Trophoblast cell (in vitro differentiated cells and primary cell): ENCODE results near the gene ADM2.

Experiments used
- DNase-seq, 2 donors: peaks; one replicate each; pipeline ENCODE4 v3.0.0-alpha.2; 2016
- H2AFZ ChIP-seq: 2 replicates; pipeline ENCODE4 v1.6.1; 2013; ENCODE audit warnings: low read length, moderate library complexity, mild to moderate bottlenecking; ENCODE audit not compliant: insufficient read depth, poor library complexity
- H2AK5ac ChIP-seq: 2 replicates; pipeline ENCODE4 v1.6.1; 2013; ENCODE audit warnings: mild to moderate bottlenecking, low read length
- H2BK120ac ChIP-seq: 2 replicates; pipeline ENCODE4 v1.6.1; 2013; ENCODE audit warnings: low read length, mild to moderate bottlenecking, moderate library complexity; ENCODE audit not compliant: insufficient read depth, poor library complexity
- H2BK12ac ChIP-seq: 2 replicates; pipeline ENCODE4 v1.6.1; 2013; ENCODE audit warnings: mild to moderate bottlenecking, low read length, moderate library complexity
- H2BK5ac ChIP-seq: 2 replicates; pipeline ENCODE4 v1.6.1; 2013; ENCODE audit warnings: low read length, low read depth, moderate library complexity, mild to moderate bottlenecking; ENCODE audit not compliant: poor library complexity
- H3K14ac ChIP-seq: 2 replicates; pipeline ENCODE4 v1.6.1; 2013; ENCODE audit warnings: mild to moderate bottlenecking, low read length
- H3K18ac ChIP-seq: 2 replicates; pipeline ENCODE4 v1.6.1; 2013; ENCODE audit warnings: mild to moderate bottlenecking, low read length
- H3K23ac ChIP-seq: 2 replicates; pipeline ENCODE4 v1.6.1; 2013; ENCODE audit warnings: low read length
- H3K27ac ChIP-seq: 2 replicates; pipeline ENCODE4 v1.5.1; 2013; ENCODE audit warnings: low read depth, mild to moderate bottlenecking, inconsistent platforms, low read length, moderate library complexity
- H3K27me3 ChIP-seq: 2 replicates; pipeline ENCODE4 v1.6.1; 2013; ENCODE audit warnings: inconsistent platforms, mild to moderate bottlenecking, low read length, moderate library complexity; ENCODE audit not compliant: insufficient read depth
- H3K36me3 ChIP-seq, 2 experiments: 1 replicate in 1 of 2; 2 replicates in 1 of 2; pipeline ENCODE4 v1.6.1; 2013; ENCODE audit warnings: low read length in 2 of 2, mild to moderate bottlenecking in 2 of 2, moderate library complexity in 1 of 2; ENCODE audit not compliant: insufficient read depth in 2 of 2, control insufficient read depth in 1 of 2
- H3K4ac ChIP-seq: 2 replicates; pipeline ENCODE4 v1.6.1; 2013; ENCODE audit warnings: low read depth, mild to moderate bottlenecking, low read length, moderate library complexity
- H3K4me1 ChIP-seq, 2 experiments: 1 replicate in 1 of 2; 2 replicates in 1 of 2; pipeline ENCODE4 v1.6.1; 2013; ENCODE audit warnings: low read length in 2 of 2, mild to moderate bottlenecking in 2 of 2, moderate library complexity in 1 of 2; ENCODE audit not compliant: insufficient read depth in 2 of 2, control insufficient read depth in 1 of 2
- H3K4me2 ChIP-seq: 2 replicates; pipeline ENCODE4 v1.6.1; 2013; ENCODE audit warnings: inconsistent platforms, mild to moderate bottlenecking, low read length, moderate library complexity
- H3K4me3 ChIP-seq: 2 replicates; pipeline ENCODE4 v1.5.1; 2013; ENCODE audit warnings: mild to moderate bottlenecking, low read depth, low read length, inconsistent platforms
- H3K79me1 ChIP-seq: one replicate; pipeline ENCODE4 v1.6.1; 2013; ENCODE audit warnings: low read length
- H3K79me2 ChIP-seq: 2 replicates; pipeline ENCODE4 v1.6.1; 2013; ENCODE audit warnings: low read length, mild to moderate bottlenecking; ENCODE audit not compliant: control insufficient read depth, insufficient read depth, poor library complexity
- H3K9ac ChIP-seq: 2 replicates; pipeline ENCODE4 v1.6.1; 2013; ENCODE audit warnings: mild to moderate bottlenecking, low read length
- H3K9me3 ChIP-seq: 2 replicates; pipeline ENCODE4 v1.6.1; 2013; ENCODE audit warnings: low read depth, mild to moderate bottlenecking, control low read depth, inconsistent platforms, low read length; ENCODE audit not compliant: insufficient read depth
- H4K12ac ChIP-seq: 2 replicates; pipeline ENCODE4 v1.6.1; 2013; ENCODE audit warnings: low read depth, mild to moderate bottlenecking, low read length, moderate library complexity
- H4K8ac ChIP-seq: 2 replicates; pipeline ENCODE4 v1.6.1; 2013; ENCODE audit warnings: low read depth, mild to moderate bottlenecking, low read length, moderate library complexity
- H4K91ac ChIP-seq: one replicate; pipeline ENCODE4 v1.6.1; 2013; ENCODE audit warnings: low read depth, mild to moderate bottlenecking, low read length, moderate library complexity
- WGBS: extraction: QIAGEN DNeasy Blood & Tissue Kit; methylation state at CpG from one replicate; pipeline ENCODE4 v1.1.7; 2013; ENCODE audit warnings: missing lambda C conversion rate; ENCODE audit not compliant: insufficient read length, insufficient coverage; ENCODE audit errors: extremely low coverage; 5-methylcytosine and 5-hydroxymethylcytosine counted together

The ADM2 gene

DNA sequence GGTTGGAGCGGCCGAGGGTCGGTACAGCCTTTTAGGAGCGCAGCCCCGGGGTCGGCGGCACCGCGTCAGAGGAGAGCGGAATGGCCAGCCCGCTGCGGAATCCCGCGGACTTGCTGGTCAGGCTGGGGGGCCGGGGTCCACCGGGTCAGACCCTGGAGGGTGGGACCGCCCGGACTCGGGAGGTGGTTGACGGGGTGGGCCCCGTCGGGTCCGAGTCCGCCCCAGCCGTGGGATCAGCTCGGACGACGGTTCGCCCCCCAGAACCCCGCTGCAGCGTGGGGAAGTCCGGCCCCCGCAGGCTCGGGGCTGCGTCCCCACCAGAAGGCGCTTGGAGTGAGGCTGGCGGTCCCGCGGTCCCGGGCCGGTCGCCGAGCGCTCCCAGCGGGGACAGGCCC is 301 bp upstream of the ADM2 start:
- H4K8ac ChIP-seq, result peak overlapping the region; percentile 67
- H2AFZ ChIP-seq, result peak overlapping the region; percentile 45
- WGBS, result no CpG with 5 or more reads among the region's 45 CpGs
- H3K18ac ChIP-seq, result no peak overlapping the region
- H3K27ac ChIP-seq, result no peak overlapping the region
- peak overlapping the region; percentile 65 for H2BK120ac ChIP-seq
- H2BK12ac ChIP-seq, result no peak overlapping the region
- peak overlapping the region; percentile 17 for H4K91ac ChIP-seq
- no peak overlapping the region for H3K4ac ChIP-seq
- H4K12ac ChIP-seq, result peak overlapping the region; percentile 58
- H3K27me3 ChIP-seq, result peaks cover 17% of the 10 kb centered on the region
- H3K4me1 ChIP-seq, result peaks cover 4 to 7% of the 10 kb centered on the region in 2 experiments
- H3K4me2 ChIP-seq, result peak overlapping the region; percentile 53
- peak overlapping the region; percentile 75 for H3K14ac ChIP-seq
- DNase-seq, result no peak
- no peak overlapping the region for H2AK5ac ChIP-seq
- H2BK5ac ChIP-seq, result no peak overlapping the region
- H3K79me1 ChIP-seq, result peaks cover 7% of the 10 kb centered on the region
- H3K4me3 ChIP-seq, result peak overlapping the region; percentile 64
- no peak overlapping the region for H3K9ac ChIP-seq
- H3K23ac ChIP-seq, result no peak overlapping the region
- H3K36me3 ChIP-seq, result no peaks in the 10 kb centered on the region
- peaks cover 2% of the 10 kb centered on the region for H3K79me2 ChIP-seq
- H3K9me3 ChIP-seq, result peaks cover 7% of the 10 kb centered on the region

DNA sequence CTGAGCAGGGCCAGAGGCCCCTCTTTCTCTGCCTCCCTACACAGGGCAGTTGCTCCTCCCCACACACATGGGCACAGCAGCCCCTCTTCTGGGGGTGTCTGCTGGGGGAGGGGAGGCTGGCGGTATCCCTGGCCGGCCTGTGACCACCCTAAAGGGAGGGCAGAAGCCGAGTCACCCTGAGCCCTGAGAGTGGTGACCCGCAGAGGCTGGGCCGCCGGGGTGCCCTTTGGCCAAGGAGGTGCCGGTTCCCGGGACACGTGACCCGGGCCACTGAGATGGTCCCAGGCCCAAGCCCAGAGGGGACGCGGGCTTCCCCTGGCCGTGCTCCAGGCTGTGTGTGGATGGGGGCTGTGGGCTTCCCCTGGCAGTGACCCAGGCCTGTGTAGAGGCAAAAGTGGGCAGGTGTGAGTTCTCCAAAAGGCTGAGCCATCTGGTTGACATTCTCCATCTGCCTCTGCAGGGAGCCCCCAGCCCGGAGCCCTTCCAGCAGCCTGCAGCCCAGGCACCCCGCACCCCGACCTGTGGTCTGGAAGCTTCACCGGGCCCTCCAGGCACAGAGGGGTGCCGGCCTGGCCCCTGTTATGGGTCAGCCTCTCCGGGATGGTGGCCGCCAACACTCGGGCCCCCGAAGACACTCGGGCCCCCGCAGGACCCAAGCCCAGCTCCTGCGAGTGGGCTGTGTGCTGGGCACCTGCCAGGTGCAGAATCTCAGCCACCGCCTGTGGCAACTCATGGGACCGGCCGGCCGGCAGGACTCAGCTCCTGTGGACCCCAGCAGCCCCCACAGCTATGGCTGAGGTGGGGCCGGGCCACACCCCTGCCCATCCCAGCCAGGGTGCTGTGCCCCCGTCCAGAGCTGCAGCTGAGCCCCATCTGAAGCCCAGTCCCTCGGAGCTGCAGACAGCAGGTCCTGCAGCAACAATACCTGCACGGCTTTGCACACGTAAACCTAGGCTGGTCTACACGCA is 1.0 kb downstream of the ADM2 start:
- Histone ChIP-seq H3K14ac (peak overlapping the region; percentile 29), H3K4me2 (peak overlapping the region; percentile 53), H3K27ac (no peak overlapping the region), H2BK12ac (no peak overlapping the region), H3K18ac (no peak overlapping the region), H2AFZ (no peak overlapping the region), H2AK5ac (peak overlapping the region; percentile 4), H3K27me3 (peaks cover 17% of the 10 kb centered on the region), H3K4me3 (no peak overlapping the region), H4K12ac (no peak overlapping the region), H3K79me2 (peaks cover 2% of the 10 kb centered on the region), H4K8ac (no peak overlapping the region), H3K9me3 (peaks cover 7% of the 10 kb centered on the region), H3K79me1 (peaks cover 7% of the 10 kb centered on the region), H2BK5ac (no peak overlapping the region), H4K91ac (peak overlapping the region; percentile 74), H3K4ac (no peak overlapping the region), H3K23ac (no peak overlapping the region), H3K36me3 (no peaks in the 10 kb centered on the region), H3K9ac (no peak overlapping the region), H3K4me1 (peaks cover 4% of the 10 kb centered on the region in 2 experiments), H2BK120ac (no peak overlapping the region)
- no CpG with 5 or more reads among the region's 35 CpGs for WGBS
- DNase-seq, result no peak

DNA sequence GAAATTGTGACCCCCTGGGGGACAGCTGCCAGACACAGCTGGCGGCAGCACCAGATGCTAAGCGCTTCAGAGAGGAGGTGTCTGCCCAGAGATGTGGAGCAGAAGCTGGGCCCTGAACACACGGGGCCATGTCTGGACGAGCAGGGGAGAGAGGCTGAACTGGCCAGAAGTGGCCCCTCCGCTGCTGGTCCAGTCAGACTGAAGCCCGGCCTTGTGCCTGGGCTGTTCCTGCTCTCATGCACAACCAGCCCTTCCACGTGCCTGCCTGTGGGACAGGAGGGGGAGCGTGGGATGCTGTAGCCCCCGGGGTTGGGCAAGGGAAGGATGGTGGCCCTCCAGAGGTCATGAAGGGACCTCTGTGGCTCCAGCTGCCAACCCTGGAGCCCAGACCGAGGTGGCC is 1.8 kb downstream of the ADM2 start:
- peaks cover 17% of the 10 kb centered on the region for H3K27me3 ChIP-seq

DNA sequence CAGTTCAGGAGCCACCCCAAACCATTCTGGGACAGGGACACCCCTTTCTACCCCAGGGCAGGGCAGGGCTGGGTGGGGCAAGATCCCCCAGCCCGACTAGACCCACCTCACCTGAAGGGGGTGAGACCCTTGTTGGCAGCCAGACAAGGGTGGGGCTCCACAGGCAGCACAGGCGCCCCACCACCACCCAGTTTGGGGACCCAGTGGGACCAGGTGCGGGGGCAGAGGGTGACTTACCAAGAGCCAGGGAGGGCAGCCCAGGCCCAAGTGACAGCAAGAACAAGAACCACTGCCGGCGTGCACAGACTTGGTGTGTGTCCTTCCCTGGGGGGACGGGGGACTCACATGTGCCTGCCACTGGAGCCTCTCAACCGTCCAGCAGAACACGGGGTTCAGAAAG is 2.2 kb downstream of the ADM2 start:
- no peak overlapping the region for H3K4me2 ChIP-seq
- WGBS, result no CpG with 5 or more reads among the region's 8 CpGs
- H3K23ac ChIP-seq, result no peak overlapping the region
- peaks cover 7% of the 10 kb centered on the region for H3K9me3 ChIP-seq
- H3K18ac ChIP-seq, result no peak overlapping the region
- no peak overlapping the region for H3K9ac ChIP-seq
- H2AK5ac ChIP-seq, result no peak overlapping the region
- no peak overlapping the region for H3K4ac ChIP-seq
- H3K14ac ChIP-seq, result no peak overlapping the region
- no peak overlapping the region for H2BK12ac ChIP-seq
- peaks cover 7% of the 10 kb centered on the region for H3K79me1 ChIP-seq
- H4K12ac ChIP-seq, result no peak overlapping the region
- no peak overlapping the region for H2BK5ac ChIP-seq
- no peak overlapping the region for H4K8ac ChIP-seq
- no peak for DNase-seq
- H2BK120ac ChIP-seq, result no peak overlapping the region
- no peak overlapping the region for H3K4me3 ChIP-seq
- no peaks in the 10 kb centered on the region for H3K36me3 ChIP-seq
- H4K91ac ChIP-seq, result no peak overlapping the region
- no peak overlapping the region for H3K27ac ChIP-seq
- peaks cover 4% of the 10 kb centered on the region in 2 experiments for H3K4me1 ChIP-seq
- peaks cover 2% of the 10 kb centered on the region for H3K79me2 ChIP-seq
- H2AFZ ChIP-seq, result no peak overlapping the region
- peaks cover 17% of the 10 kb centered on the region for H3K27me3 ChIP-seq

More for the DNA sequence above, 1.8 kb downstream of the ADM2 start:
- H3K9me3 ChIP-seq, result peaks cover 7% of the 10 kb centered on the region
- H3K4me3 ChIP-seq, result no peak overlapping the region
- no peak overlapping the region for H3K4ac ChIP-seq
- H3K36me3 ChIP-seq, result no peaks in the 10 kb centered on the region
- no CpG with 5 or more reads among the region's 10 CpGs for WGBS
- no peak overlapping the region for H3K14ac ChIP-seq
- H3K23ac ChIP-seq, result no peak overlapping the region
- no peak overlapping the region for H2BK5ac ChIP-seq
- no peak overlapping the region for H4K12ac ChIP-seq
- H3K4me1 ChIP-seq, result peaks cover 4% of the 10 kb centered on the region in 2 experiments
- no peak overlapping the region for H3K27ac ChIP-seq
- no peak overlapping the region for H2AFZ ChIP-seq
- H3K79me1 ChIP-seq, result peaks cover 7% of the 10 kb centered on the region
- H2AK5ac ChIP-seq, result no peak overlapping the region
- no peak overlapping the region for H4K91ac ChIP-seq
- H3K4me2 ChIP-seq, result no peak overlapping the region
- no peak overlapping the region for H2BK12ac ChIP-seq
- no peak for DNase-seq
- H2BK120ac ChIP-seq, result no peak overlapping the region
- no peak overlapping the region for H3K18ac ChIP-seq
- no peak overlapping the region for H4K8ac ChIP-seq
- H3K79me2 ChIP-seq, result peaks cover 2% of the 10 kb centered on the region
- no peak overlapping the region for H3K9ac ChIP-seq
